HepG2 (cell line): Measurements from ENCODE around the gene PIK3CD. TPM values are rescaled to one million over a fixed set of nuclear protein-coding genes. Genes with fewer than 3 reads are reported as not detected.

Source experiments
- ATAC-seq: fragments of 200-7000 bp; cut with Tn5 transposase; 3 replicates; pipeline ENCODE4 v1.9.1; 2020; ENCODE audit warnings: mild to moderate bottlenecking, moderate library complexity
- BruUV-seq: library from RNA; stranded (reverse); fragments of 400-500 nt; replicated peaks from 2 replicates; lab custom pipeline; 2021; lab: Mats Ljungman, UMichigan
- CTCF ChIA-PET: fragments of 300-600 bp; formaldehyde crosslinking; extraction: SDS; loops from one replicate; lab custom pipeline; 2021; ENCODE audit warnings: low total read pairs, inconsistent platforms, low intra/inter-chr PET ratio; lab: Yijun Ruan, JAX
- POLR2A ChIA-PET: fragments of 350-600 bp; sonication (Branson Sonifier 250); formaldehyde crosslinking; loops from one replicate; lab custom pipeline; 2020; ENCODE audit warnings: antibody characterized with exemption, inconsistent platforms; lab: Yijun Ruan, JAX
- DNase-seq: peaks from one replicate; pipeline ENCODE4 v3.0.0-alpha.2; 2015; ENCODE audit warnings: low spot score
- FAIRE-seq: peaks from 3 replicates; lab custom pipeline; 2011; peaks lifted over from hg19 to GRCh38; lab: Jason Lieb, UNC
- H2AFZ ChIP-seq: one replicate; pipeline ENCODE4 v1.6.1; 2011; ENCODE audit warnings: low read length, inconsistent platforms
- H3K27ac ChIP-seq: fragments of 300-600 bp; 3 replicates; pipeline ENCODE4 v1.8.0; 2011; ENCODE audit warnings: mixed run types, mild to moderate bottlenecking, mixed read lengths, low read length, inconsistent platforms; ENCODE audit not compliant: insufficient read depth; ENCODE audit errors: extremely low read length
- H3K27me3 ChIP-seq, 2 experiments: fragments of 200-600 bp in 1 of 2; 2 replicates in 1 of 2; 3 replicates in 1 of 2; pipeline versions ENCODE4 v1.6.0 to v1.8.0; 2011; ENCODE audit warnings: low read length in 2 of 2, mild to moderate bottlenecking in 2 of 2, moderate library complexity in 2 of 2, inconsistent platforms in 1 of 2; ENCODE audit not compliant: insufficient read depth in 2 of 2, control insufficient read depth in 1 of 2
- H3K36me3 ChIP-seq, 2 experiments: fragments of 200-600 bp in 1 of 2; replicated peaks in 1 of 2; 2 replicates in 1 of 2; 3 replicates in 1 of 2; pipeline versions ENCODE4 v1.5.1 to v1.8.0; 2011; ENCODE audit warnings: low read length in 2 of 2, inconsistent platforms in 1 of 2; ENCODE audit not compliant: insufficient read depth in 2 of 2, control insufficient read depth in 1 of 2
- H3K4me1 ChIP-seq: 2 replicates; pipeline ENCODE4 v1.5.1; 2012; ENCODE audit warnings: low read length, inconsistent platforms; ENCODE audit not compliant: insufficient read depth
- H3K4me2 ChIP-seq: 2 replicates; pipeline ENCODE4 v1.6.0; 2011; ENCODE audit warnings: low read depth, low read length, inconsistent platforms
- H3K4me3 ChIP-seq, 3 experiments: fragments of 200-600 bp in 1 of 3; sonication (generic), shearing (Covaris generic) in 1 of 3; replicated peaks in 1 of 3; 2 replicates each; pipeline ENCODE4 v1.5.1; 2011 to 2016; ENCODE audit warnings: low read length in 3 of 3, inconsistent platforms in 2 of 3, low read depth in 2 of 3, mild to moderate bottlenecking in 2 of 3, control low read depth in 1 of 3, mixed read lengths in 1 of 3; ENCODE audit not compliant: insufficient read depth in 1 of 3
- H3K79me2 ChIP-seq: one replicate; pipeline ENCODE4 v1.6.1; 2011; ENCODE audit warnings: low read length, inconsistent platforms; ENCODE audit not compliant: insufficient read depth
- H3K9ac ChIP-seq: 2 replicates; pipeline ENCODE4 v1.6.0; 2011; ENCODE audit warnings: mild to moderate bottlenecking, low read depth, low read length, inconsistent platforms; ENCODE audit not compliant: insufficient read depth
- H3K9me3 ChIP-seq: 2 replicates; pipeline ENCODE4 v1.5.1; 2012; ENCODE audit warnings: mild to moderate bottlenecking, low read length
- H4K20me1 ChIP-seq: 2 replicates; pipeline ENCODE4 v1.6.0; 2011; ENCODE audit warnings: inconsistent platforms, mild to moderate bottlenecking, low read length, moderate library complexity; ENCODE audit not compliant: insufficient read depth
- ARID3A ChIP-seq: IDR thresholded peaks from 2 replicates; pipeline ENCODE4 v1.6.1; 2012; ENCODE audit warnings: low read depth, low read length, improper control_type of control experiment
- MTF2 ChIP-seq: sonication (generic); formaldehyde crosslinking; IDR thresholded peaks from 2 replicates; pipeline ENCODE4 v1.5.0; 2020; ENCODE audit warnings: missing genetic modification reagents, borderline replicate concordance
- RFX5 ChIP-seq: IDR thresholded peaks from 2 replicates; pipeline ENCODE4 v1.6.1; 2011; ENCODE audit warnings: low read depth, low read length, improper control_type of control experiment
- TAF1 ChIP-seq: sonication (generic); formaldehyde crosslinking; IDR thresholded peaks from 2 replicates; pipeline ENCODE4 v1.4.0; 2020; ENCODE audit warnings: missing genetic modification reagents
- TCF12 ChIP-seq, 2 experiments: fragments of 450-650 bp in 1 of 2; sonication (generic) in 1 of 2; formaldehyde crosslinking in 1 of 2; IDR thresholded peaks; 2 replicates each; pipeline versions ENCODE4 v1.6.1 to v1.8.0; 2017 to 2022; ENCODE audit warnings: antibody characterized with exemption in 1 of 2, mild to moderate bottlenecking in 1 of 2, missing genetic modification reagents in 1 of 2, moderate library complexity in 1 of 2
- TCF7L2 ChIP-seq: IDR thresholded peaks from 2 replicates; pipeline ENCODE4 v1.6.1; 2011; ENCODE audit warnings: mild to moderate bottlenecking, low read depth, low read length, moderate library complexity
- THAP8 ChIP-seq: sonication (generic); formaldehyde crosslinking; IDR thresholded peaks from 2 replicates; pipeline ENCODE4 v1.5.1; 2020; ENCODE audit warnings: missing genetic modification reagents, mild to moderate bottlenecking, borderline replicate concordance
- ZMYM2 ChIP-seq: sonication (generic); formaldehyde crosslinking; IDR thresholded peaks from 2 replicates; pipeline ENCODE4 v1.8.0; 2022; ENCODE audit warnings: mild to moderate bottlenecking, missing genetic modification reagents
- ZNF609 ChIP-seq: sonication (generic); formaldehyde crosslinking; IDR thresholded peaks from 2 replicates; pipeline ENCODE4 v1.4.0; 2020; ENCODE audit warnings: mild to moderate bottlenecking, missing genetic modification reagents, borderline replicate concordance
- ZNF775 ChIP-seq: sonication (generic); formaldehyde crosslinking; IDR thresholded peaks from 2 replicates; pipeline ENCODE4 v1.4.0; 2020; ENCODE audit warnings: missing genetic modification reagents, mild to moderate bottlenecking, moderate library complexity, borderline replicate concordance
- WGBS: methylation state at CpG from one replicate; pipeline ENCODE4 v1.1.6; 2017; ENCODE audit warnings: low lambda C conversion rate; 5-methylcytosine and 5-hydroxymethylcytosine counted together
- in situ Hi-C: cut with HindIII; loops from 2 replicates; pipeline ENCODE4 v1.10.0; 2017; ENCODE audit warnings: low pct_unique_long_range_greater_than_20kb; ENCODE audit not compliant: extremely low pct_ligation_motif_present
- intact Hi-C: fragments of 100-400 bp; cut with micrococcal nuclease; formaldehyde crosslinking; loops from one replicate; pipeline ENCODE4 v1.10.0; 2022; ENCODE audit not compliant: unreplicated experiment
- polyA plus RNA-seq, 8 experiments: library from polyadenylated mRNA; depleted of rRNA in 3 of 8; stranded (reverse) in 7 of 8; unstranded in 1 of 8; fragments of >200 nt; fragmentation: Illumina TruSeq in 4 of 8; extraction: Trizol in 4 of 8; gene quantifications; 2 replicates each; pipeline versions ENCODE4 v1.2.1 to v1.2.3, GENCODE V29; 2011 to 2016; ENCODE audit warnings: low read depth in 4 of 8, missing spikeins in 1 of 8, mixed read lengths in 1 of 8; ENCODE audit not compliant: insufficient read depth in 1 of 8
- total RNA-seq, 5 experiments: library from RNA; depleted of rRNA; stranded (reverse); fragments of >200 nt; fragmentation: Illumina TruSeq; extraction: Trizol; gene quantifications; 2 replicates each; pipeline ENCODE4 v1.2.3, GENCODE V29; 2016; ENCODE audit warnings: low read depth in 1 of 5

Gene PIK3CD
- total and polyA plus RNA-seq, 2 of the 13 experiments (the other 11 are each of a cell fraction or from before 2014, with no cell fraction given) = 7.1 to 10.0 TPM

GRCh38 chr1:9770298-9770697 is 118.8 kb downstream of the PIK3CD start:
- ChIA-PET POLR2A (no interaction called here), CTCF (no interaction called here)
- no peak overlapping the region for H3K9ac ChIP-seq
- ATAC-seq (no peak), FAIRE-seq (no peak), DNase-seq (no peak)
- peaks cover under 1% of the 10 kb centered on the region for H3K79me2 ChIP-seq
- H3K36me3 ChIP-seq = peaks cover 5 to 18% of the 10 kb centered on the region in 2 experiments; a peak in 4 of 5 replicates
- H3K4me1 ChIP-seq = no peaks in the 10 kb centered on the region
- no peak overlapping the region for H3K4me2 ChIP-seq
- no peak overlapping the region for H3K4me3 ChIP-seq
- WGBS = 97% methylated on average over 10 of the region's 10 CpGs
- H3K27me3 ChIP-seq = no peaks in the 10 kb centered on the region
- no peak overlapping the region for H2AFZ ChIP-seq
- H3K27ac ChIP-seq = no peak overlapping the region
- H3K9me3 ChIP-seq = no peaks in the 10 kb centered on the region
- BruUV-seq = no TSS peak
- intact Hi-C loops = no loop called here
- no peak for TF ChIP-seq ARID3A
- TF ChIP-seq MTF2 (CRISPR knock-in tag) = no peak
- TF ChIP-seq ZNF609 (CRISPR knock-in tag) = no peak
- no peak for TF ChIP-seq TCF12 (IDR thresholded peaks at IDR 0.05)
- no peak for TF ChIP-seq TCF12 (CRISPR knock-in tag; IDR thresholded peaks at IDR 0.05)
- no peak for TF ChIP-seq RFX5
- no peak for TF ChIP-seq ZMYM2 (CRISPR knock-in tag)
- TF ChIP-seq ZNF775 = no peak
- TF ChIP-seq TAF1 (CRISPR knock-in tag) = no peak
- no peak for TF ChIP-seq TCF7L2
- no peak for TF ChIP-seq THAP8 (CRISPR knock-in tag)
- in situ Hi-C loops = no loop called here
- no peaks in the 10 kb centered on the region for H4K20me1 ChIP-seq
